ENCODE measurements around the gene MED6. TPM values are rescaled to one million over a fixed set of nuclear protein-coding genes. Genes with fewer than 3 reads are reported as not detected.

The MED6 gene
- polyA plus RNA-seq, 1 donor (not counting 4 experiments of a cell fraction or from before 2014, with no cell fraction given), result 52.6 TPM

GRCh38 chr14:70635971-70636595 is 35.6 kb upstream of the MED6 start:
- no peaks in the 10 kb centered on the region for H3K36me3 ChIP-seq (ENCODE audit: control insufficient read depth in 2 of 2, extremely low read depth in 1 of 2, insufficient read depth in 2 of 2, low read length in 2 of 2)
- dilution Hi-C loops (cut with MboI; ENCODE audit: extremely low pct_ligation_motif_present, low sequenced_read_pairs), result no loop called here
- DNase-seq (ENCODE audit: low read depth, low spot score), result no peak
- peaks cover 5% of the 10 kb centered on the region for H3K4me1 ChIP-seq (ENCODE audit: control insufficient read depth, extremely low read depth, insufficient read depth, low read length)
- peaks cover 5% of the 10 kb centered on the region for H3K9me3 ChIP-seq (ENCODE audit: control insufficient read depth, low read depth, low read length)
- no peaks in the 10 kb centered on the region for H3K79me2 ChIP-seq (ENCODE audit: control insufficient read depth, insufficient read depth, low read length)
- H3K4me2 ChIP-seq (ENCODE audit: control insufficient read depth, extremely low read depth, insufficient read depth, low read depth, low read length), result no peak overlapping the region
- H4K20me1 ChIP-seq (ENCODE audit: control insufficient read depth, extremely low read depth, insufficient read depth, low read length), result no peaks in the 10 kb centered on the region
- peaks cover 9% of the 10 kb centered on the region for H3K27me3 ChIP-seq (ENCODE audit: control insufficient read depth, extremely low read depth, insufficient read depth, low read length)
- H3K9ac ChIP-seq (ENCODE audit: control insufficient read depth, extremely low read depth, insufficient read depth, low read length), result no peak overlapping the region
- TF ChIP-seq CTCF (optimal IDR thresholded peaks at IDR 0.05 in 1 of 3, IDR thresholded peaks at IDR 0.05 in 1 of 3, conservative IDR thresholded peaks at IDR 0.05 in 1 of 3; ENCODE audit: extremely low read depth in 1 of 3, insufficient read depth in 2 of 3, low read length in 3 of 3), result no peak
- no peak for TF ChIP-seq EZH2 (IDR thresholded peaks at IDR 0.05; ENCODE audit: low read length)
- H2AFZ ChIP-seq (ENCODE audit: control insufficient read depth, low read length), result no peak overlapping the region
- no peak overlapping the region for H3K4me3 ChIP-seq (ENCODE audit: control insufficient read depth in 2 of 3, extremely low read depth in 1 of 3, insufficient read depth in 2 of 3, low read depth in 1 of 3, low read length in 3 of 3)
- FAIRE-seq, result peak; percentile 64
- H3K9me1 ChIP-seq (ENCODE audit: control insufficient read depth, extremely low read depth, insufficient read depth, low read length), result no peaks in the 10 kb centered on the region
- peak overlapping the region; percentile 3 for H3K27ac ChIP-seq (ENCODE audit: control insufficient read depth, insufficient read depth, low read length)

GRCh38 chr14:70631948-70632347 is 31.5 kb upstream of the MED6 start:
- Histone ChIP-seq H2AFZ (ENCODE audit: control insufficient read depth, low read length) (no peak overlapping the region), H3K36me3 (ENCODE audit: control insufficient read depth in 2 of 2, extremely low read depth in 1 of 2, insufficient read depth in 2 of 2, low read length in 2 of 2) (no peaks in the 10 kb centered on the region), H3K79me2 (ENCODE audit: control insufficient read depth, insufficient read depth, low read length) (no peaks in the 10 kb centered on the region), H3K9me3 (ENCODE audit: control insufficient read depth, low read depth, low read length) (peaks cover 5% of the 10 kb centered on the region), H3K9me1 (ENCODE audit: control insufficient read depth, extremely low read depth, insufficient read depth, low read length) (no peaks in the 10 kb centered on the region), H3K27ac (ENCODE audit: control insufficient read depth, insufficient read depth, low read length) (no peak overlapping the region), H3K4me3 (ENCODE audit: control insufficient read depth in 2 of 3, extremely low read depth in 1 of 3, insufficient read depth in 2 of 3, low read depth in 1 of 3, low read length in 3 of 3) (no peak overlapping the region), H3K9ac (ENCODE audit: control insufficient read depth, extremely low read depth, insufficient read depth, low read length) (no peak overlapping the region), H3K27me3 (ENCODE audit: control insufficient read depth, extremely low read depth, insufficient read depth, low read length) (no peaks in the 10 kb centered on the region), H4K20me1 (ENCODE audit: control insufficient read depth, extremely low read depth, insufficient read depth, low read length) (no peaks in the 10 kb centered on the region), H3K4me1 (ENCODE audit: control insufficient read depth, extremely low read depth, insufficient read depth, low read length) (no peaks in the 10 kb centered on the region), H3K4me2 (ENCODE audit: control insufficient read depth, extremely low read depth, insufficient read depth, low read depth, low read length) (no peak overlapping the region)
- TF ChIP-seq EZH2 (IDR thresholded peaks at IDR 0.05; ENCODE audit: low read length), result no peak
- TF ChIP-seq CTCF (optimal IDR thresholded peaks at IDR 0.05 in 1 of 3, IDR thresholded peaks at IDR 0.05 in 1 of 3, conservative IDR thresholded peaks at IDR 0.05 in 1 of 3; ENCODE audit: extremely low read depth in 1 of 3, insufficient read depth in 2 of 3, low read length in 3 of 3), result no peak
- DNase-seq (ENCODE audit: low read depth, low spot score) (no peak), FAIRE-seq (no peak)
- dilution Hi-C loops (cut with MboI; ENCODE audit: extremely low pct_ligation_motif_present, low sequenced_read_pairs), result no loop called here
